ENCODE results near the gene HHAT. TPM values are rescaled to one million over a fixed set of nuclear protein-coding genes. Genes with fewer than 3 reads are reported as not detected.

The HHAT gene
- total RNA-seq, 1 donor from 2014 or later, result 6.0 TPM

GRCh38 chr1:210631399-210631798, 302.7 kb downstream of the HHAT start:
- no peaks in the 10 kb centered on the region for H3K27me3 Mint-ChIP-seq (ENCODE audit: unreplicated experiment)
- no peaks in the 10 kb centered on the region for H3K36me3 Mint-ChIP-seq (ENCODE audit: unreplicated experiment)
- peaks cover 6% of the 10 kb centered on the region for H3K4me1 Mint-ChIP-seq (ENCODE audit: unreplicated experiment)
- H3K9me3 Mint-ChIP-seq (ENCODE audit: unreplicated experiment), result no peaks in the 10 kb centered on the region
- H3K4me3 Mint-ChIP-seq (ENCODE audit: unreplicated experiment), result no peak overlapping the region
- no peak for TF ChIP-seq CTCF (IDR thresholded peaks at IDR 0.05)
- no peak overlapping the region for H3K27ac Mint-ChIP-seq (ENCODE audit: unreplicated experiment)
- DNase-seq (ENCODE audit: extremely low spot score, unreplicated experiment), result no peak

- Mint-ChIP-seq H3K27me3 (ENCODE audit: unreplicated experiment) (no peaks in the 10 kb centered on the region), H3K36me3 (ENCODE audit: unreplicated experiment) (no peaks in the 10 kb centered on the region), H3K4me3 (ENCODE audit: unreplicated experiment) (no peak overlapping the region), H3K27ac (ENCODE audit: unreplicated experiment) (no peak overlapping the region), H3K4me1 (ENCODE audit: unreplicated experiment) (peaks cover 6% of the 10 kb centered on the region), H3K9me3 (ENCODE audit: unreplicated experiment) (no peaks in the 10 kb centered on the region)
- no peak for TF ChIP-seq CTCF (IDR thresholded peaks at IDR 0.05)
- DNase-seq (ENCODE audit: extremely low spot score, unreplicated experiment), result no peak
These were observed 304.4 kb downstream of the HHAT start for GRCh38 chr1:210633140-210633539.

- Mint-ChIP-seq H3K27ac (ENCODE audit: unreplicated experiment) (no peak overlapping the region), H3K4me1 (ENCODE audit: unreplicated experiment) (peaks cover 6% of the 10 kb centered on the region), H3K27me3 (ENCODE audit: unreplicated experiment) (no peaks in the 10 kb centered on the region), H3K36me3 (ENCODE audit: unreplicated experiment) (no peaks in the 10 kb centered on the region), H3K4me3 (ENCODE audit: unreplicated experiment) (no peak overlapping the region), H3K9me3 (ENCODE audit: unreplicated experiment) (no peaks in the 10 kb centered on the region)
- no peak for DNase-seq (ENCODE audit: extremely low spot score, unreplicated experiment)
- no peak for TF ChIP-seq CTCF (IDR thresholded peaks at IDR 0.05)
These were observed 304.9 kb downstream of the HHAT start for GRCh38 chr1:210633636-210634035.

GRCh38 chr1:210635108-210635507, 306.4 kb downstream of the HHAT start:
- no peaks in the 10 kb centered on the region for H3K9me3 Mint-ChIP-seq (ENCODE audit: unreplicated experiment)
- no peak for DNase-seq (ENCODE audit: extremely low spot score, unreplicated experiment)
- no peak overlapping the region for H3K27ac Mint-ChIP-seq (ENCODE audit: unreplicated experiment)
- no peaks in the 10 kb centered on the region for H3K27me3 Mint-ChIP-seq (ENCODE audit: unreplicated experiment)
- TF ChIP-seq CTCF (IDR thresholded peaks at IDR 0.05), result no peak
- H3K36me3 Mint-ChIP-seq (ENCODE audit: unreplicated experiment), result no peaks in the 10 kb centered on the region
- H3K4me1 Mint-ChIP-seq (ENCODE audit: unreplicated experiment), result peaks cover 6% of the 10 kb centered on the region
- H3K4me3 Mint-ChIP-seq (ENCODE audit: unreplicated experiment), result no peak overlapping the region

- H3K27me3 Mint-ChIP-seq (ENCODE audit: unreplicated experiment), result no peaks in the 10 kb centered on the region
- TF ChIP-seq CTCF (IDR thresholded peaks at IDR 0.05), result no peak
- DNase-seq (ENCODE audit: extremely low spot score, unreplicated experiment), result no peak
- no peak overlapping the region for H3K4me3 Mint-ChIP-seq (ENCODE audit: unreplicated experiment)
- no peaks in the 10 kb centered on the region for H3K9me3 Mint-ChIP-seq (ENCODE audit: unreplicated experiment)
- H3K4me1 Mint-ChIP-seq (ENCODE audit: unreplicated experiment), result peaks cover 8% of the 10 kb centered on the region
- no peak overlapping the region for H3K27ac Mint-ChIP-seq (ENCODE audit: unreplicated experiment)
- no peaks in the 10 kb centered on the region for H3K36me3 Mint-ChIP-seq (ENCODE audit: unreplicated experiment)
These were observed 312.9 kb downstream of the HHAT start for GRCh38 chr1:210641582-210641981.

Measured in osteocyte (in vitro differentiated cells).